ENCODE measurements around the gene SNRNP25.

Gene SNRNP25

DNA sequence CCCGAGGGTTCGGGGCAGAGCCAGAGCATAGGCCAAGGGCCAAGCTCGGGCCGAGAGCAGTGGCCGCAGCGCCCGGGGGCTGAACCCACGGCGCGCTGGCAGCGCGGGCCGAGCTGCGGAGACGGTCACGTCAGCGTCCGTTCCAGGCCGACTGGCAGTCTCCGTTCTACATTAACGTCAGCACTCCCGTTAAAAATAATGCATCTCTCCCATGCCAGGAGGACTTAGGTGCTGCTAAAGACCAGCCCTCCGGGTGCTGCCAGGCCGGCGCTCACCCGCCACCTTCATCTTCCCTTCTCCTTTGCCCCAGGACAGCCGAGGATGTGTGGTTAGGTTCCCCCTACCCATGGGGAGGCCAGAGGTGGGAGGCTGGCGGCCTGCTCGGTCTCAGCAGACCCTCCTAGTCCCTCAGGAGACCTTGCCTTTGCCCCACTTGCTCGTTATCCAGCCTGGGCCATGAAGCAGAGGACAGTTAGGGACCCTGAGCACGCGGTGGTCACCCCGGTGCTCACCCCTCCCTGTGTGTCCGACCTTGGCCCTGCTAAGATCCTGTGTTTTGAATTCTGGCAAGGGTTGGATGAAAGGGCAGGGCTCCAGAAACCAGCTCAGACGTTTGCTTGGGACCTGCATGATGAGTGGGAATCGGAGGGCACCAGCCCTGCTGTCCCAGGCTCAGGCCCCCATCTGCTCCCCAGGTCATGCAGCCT lies 25.0 kb downstream of the SNRNP25 start:
- DNase-seq (ENCODE audit: low read depth) = no peak

DNA sequence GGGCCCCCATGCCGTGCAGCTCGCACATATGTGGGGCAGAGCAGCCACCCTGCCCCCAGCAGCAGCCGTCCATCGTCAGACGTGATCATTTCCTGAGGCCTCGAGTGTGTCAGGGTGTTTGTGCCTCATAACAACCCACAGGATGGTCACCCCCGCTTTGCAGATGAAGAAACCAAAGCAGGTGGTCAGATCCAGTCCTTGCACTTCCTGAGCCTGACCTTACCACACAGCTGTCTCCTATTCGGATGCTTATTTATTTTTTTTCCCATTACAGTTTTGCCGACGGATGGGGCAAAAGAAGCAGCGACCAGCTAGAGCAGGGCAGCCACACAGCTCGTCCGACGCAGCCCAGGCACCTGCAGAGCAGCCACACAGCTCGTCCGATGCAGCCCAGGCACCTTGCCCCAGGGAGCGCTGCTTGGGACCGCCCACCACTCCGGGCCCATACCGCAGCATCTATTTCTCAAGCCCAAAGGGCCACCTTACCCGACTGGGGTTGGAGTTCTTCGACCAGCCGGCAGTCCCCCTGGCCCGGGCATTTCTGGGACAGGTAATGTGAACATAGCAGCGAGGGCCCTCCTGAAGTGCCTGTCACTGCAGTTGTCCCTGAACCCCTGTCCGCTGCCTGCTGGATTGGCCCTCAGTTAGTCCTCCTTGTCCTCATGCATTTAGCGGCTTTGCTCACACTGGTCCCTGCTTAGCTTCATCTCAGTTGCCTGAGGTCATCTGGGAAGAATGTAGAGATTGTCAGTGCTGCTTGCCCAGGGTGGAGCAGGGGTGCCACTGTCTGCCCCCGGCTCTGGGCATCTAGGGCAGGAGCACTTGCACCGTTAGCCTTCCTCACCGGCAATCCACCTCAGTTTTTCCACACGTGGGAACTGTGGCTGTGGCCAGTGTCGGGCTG lies 25.8 kb downstream of the SNRNP25 start:
- no peak for DNase-seq (ENCODE audit: low read depth)

DNA sequence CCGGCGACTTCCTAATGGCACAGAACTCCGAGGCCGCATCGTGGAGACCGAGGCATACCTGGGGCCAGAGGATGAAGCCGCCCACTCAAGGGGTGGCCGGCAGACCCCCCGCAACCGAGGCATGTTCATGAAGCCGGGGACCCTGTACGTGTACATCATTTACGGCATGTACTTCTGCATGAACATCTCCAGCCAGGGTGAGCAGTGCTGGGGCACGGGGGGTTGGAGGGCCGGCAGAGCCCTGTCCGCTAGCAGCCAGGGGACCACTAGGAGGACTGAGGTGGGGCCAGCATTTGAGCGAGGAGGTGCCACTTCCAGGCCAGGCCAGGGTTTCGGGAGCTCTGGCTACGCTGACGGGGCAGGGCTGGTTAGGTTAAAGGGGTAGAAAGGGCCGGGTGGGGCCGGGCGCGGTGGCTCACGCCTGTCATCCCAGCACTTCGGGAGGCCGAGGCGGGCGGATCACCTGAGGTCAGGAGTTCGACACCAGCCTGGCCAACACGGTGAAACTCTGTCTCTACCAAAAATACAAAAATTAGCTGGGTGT lies 29.5 kb downstream of the SNRNP25 start:
- no peak for DNase-seq (ENCODE audit: low read depth)

DNA sequence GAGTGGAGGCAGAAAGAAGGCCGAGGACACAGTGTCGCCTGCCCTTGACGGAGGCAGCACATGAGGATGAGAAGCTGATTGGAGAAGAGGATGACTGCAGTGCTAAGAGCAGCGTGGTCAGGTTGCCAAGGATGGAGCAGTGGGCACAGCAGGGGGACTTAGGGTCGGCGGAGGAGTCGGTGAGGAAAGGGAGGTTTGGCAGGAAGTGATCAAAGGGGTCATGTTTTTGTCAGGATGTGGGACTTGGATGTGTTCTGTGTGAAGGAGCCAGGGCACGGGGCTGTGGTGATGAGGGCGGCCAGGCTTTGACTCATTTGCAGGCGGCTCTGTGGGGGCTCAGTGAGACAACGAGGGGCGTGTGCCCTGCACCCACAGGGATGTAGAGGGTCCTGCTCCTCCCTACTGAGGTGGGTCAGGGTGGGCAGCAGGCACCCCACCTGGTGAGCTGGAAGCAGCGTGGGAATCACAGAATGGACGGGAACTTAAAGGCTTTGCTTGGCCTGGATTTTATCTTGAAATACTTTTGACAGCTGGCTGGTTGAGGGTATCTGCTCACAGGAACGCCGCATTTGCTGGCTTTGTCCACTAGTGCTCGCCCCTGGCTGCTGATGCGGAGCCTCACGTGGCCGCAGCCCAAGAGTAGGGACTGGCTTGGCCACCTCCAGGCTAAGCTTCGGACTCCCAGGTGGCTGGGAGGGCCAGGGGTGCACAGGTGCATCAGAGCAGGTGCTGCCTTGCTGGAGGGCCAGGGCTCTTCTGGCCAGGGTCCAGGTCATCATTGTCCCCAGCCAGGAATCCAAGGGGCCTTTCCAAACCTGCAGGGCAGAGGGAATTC lies 30.4 kb downstream of the SNRNP25 start:
- DNase-seq (ENCODE audit: low read depth) = no peak

DNA sequence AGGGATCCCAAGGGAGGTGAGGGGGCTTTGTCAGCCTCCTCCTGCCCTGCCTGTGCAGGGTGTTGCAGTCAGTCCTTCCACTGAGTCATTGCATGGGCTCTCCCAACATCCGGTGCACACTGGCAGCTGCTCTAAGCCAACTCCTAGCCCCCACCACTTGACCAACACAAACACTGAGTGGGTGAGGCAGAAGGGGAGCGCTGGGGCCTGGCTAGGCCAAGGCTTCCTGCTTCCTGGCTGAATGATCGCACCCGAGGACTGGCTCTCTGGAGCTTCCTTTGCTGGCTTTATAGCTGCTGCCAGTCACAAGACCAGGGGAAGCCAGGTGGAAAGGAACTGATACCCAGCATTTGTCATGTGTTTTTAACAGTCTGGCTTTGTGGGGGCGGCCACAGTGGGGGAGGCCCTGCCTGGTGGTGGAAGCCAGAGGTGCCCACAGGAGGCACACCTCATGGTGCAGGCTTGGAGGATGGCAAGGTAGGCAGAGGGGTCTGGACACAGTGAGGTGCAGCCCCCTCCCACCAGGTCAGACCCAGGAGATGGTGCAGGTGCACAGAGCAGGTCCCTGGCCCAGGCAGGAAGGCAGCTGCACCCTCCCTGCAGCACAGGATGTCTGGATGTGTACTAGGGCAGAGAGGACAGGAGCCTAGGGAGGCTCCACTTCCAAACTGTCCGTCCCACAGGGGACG lies 31.2 kb downstream of the SNRNP25 start:
- DNase-seq (ENCODE audit: low read depth) = peak; percentile 46

DNA sequence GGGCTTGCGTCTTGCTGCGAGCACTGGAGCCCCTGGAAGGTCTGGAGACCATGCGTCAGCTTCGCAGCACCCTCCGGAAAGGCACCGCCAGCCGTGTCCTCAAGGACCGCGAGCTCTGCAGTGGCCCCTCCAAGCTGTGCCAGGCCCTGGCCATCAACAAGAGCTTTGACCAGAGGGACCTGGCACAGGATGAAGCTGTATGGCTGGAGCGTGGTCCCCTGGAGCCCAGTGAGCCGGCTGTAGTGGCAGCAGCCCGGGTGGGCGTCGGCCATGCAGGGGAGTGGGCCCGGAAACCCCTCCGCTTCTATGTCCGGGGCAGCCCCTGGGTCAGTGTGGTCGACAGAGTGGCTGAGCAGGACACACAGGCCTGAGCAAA lies 31.8 kb downstream of the SNRNP25 start:
- DNase-seq (ENCODE audit: low read depth) = no peak

DNA sequence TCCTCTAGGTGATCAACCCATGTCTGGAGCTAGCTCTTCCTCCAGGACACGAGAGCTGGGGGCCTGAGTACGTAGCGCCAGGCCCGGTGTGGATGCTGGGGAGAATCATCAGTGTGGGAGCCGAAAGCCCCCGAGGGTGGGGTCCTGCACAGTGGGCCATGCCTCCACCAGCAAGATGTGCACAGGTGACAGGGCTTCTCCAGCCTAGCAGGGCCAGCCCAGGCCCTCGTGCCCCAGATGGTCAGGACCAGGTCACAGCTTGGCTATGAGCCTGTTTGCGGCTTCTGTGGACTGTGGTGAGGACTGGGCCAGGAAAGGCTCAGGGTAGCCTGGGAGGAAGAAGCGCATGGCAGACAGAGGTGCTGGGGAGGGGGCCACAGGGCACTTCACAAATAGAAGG lies 32.2 kb downstream of the SNRNP25 start:
- DNase-seq (ENCODE audit: low read depth) = no peak

DNA sequence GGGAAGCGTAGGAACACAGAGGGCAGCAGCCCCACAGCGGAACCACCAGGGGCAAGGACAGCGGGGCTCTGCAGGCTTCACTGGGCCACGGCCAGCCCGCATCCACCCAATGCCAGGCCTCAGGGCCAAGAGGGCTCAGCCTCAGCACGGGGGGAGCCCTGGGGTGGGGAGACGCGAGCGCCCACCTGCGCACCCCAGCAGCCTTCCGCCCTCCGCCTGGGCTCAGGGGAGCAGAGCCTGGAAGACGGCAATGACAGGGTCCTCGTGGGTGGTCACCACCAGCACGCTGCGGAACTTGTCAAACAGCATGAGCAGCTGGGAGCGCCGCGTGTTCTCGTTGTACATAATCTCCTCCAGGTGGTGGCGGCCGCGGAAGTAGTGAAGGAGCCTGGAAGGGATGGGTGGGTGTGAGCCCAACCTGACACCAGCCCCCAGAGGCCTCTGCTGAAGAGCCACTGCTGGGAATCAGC lies 32.9 kb downstream of the SNRNP25 start:
- no peak for DNase-seq (ENCODE audit: low read depth)

DNA sequence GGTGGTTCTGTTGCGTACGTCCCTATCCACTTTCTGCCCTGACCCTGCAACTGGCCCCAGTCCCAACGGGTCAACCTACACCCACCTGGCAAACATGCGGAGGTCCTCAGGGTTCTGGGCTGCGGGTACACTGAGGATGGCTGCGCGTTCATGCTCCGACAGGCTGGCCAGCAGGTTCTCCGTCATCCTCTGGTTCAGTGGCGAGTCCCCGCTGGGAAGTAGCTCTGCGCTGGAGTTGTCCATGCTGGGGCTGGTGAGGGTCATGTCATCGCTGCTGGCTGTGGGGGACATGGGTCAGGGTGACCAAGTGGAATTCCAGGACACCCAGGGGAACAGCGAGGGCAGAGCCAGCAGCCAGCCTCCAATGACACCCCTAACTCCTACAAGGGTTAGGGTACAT lies 35.0 kb downstream of the SNRNP25 start:
- no peak for DNase-seq (ENCODE audit: low read depth)

DNA sequence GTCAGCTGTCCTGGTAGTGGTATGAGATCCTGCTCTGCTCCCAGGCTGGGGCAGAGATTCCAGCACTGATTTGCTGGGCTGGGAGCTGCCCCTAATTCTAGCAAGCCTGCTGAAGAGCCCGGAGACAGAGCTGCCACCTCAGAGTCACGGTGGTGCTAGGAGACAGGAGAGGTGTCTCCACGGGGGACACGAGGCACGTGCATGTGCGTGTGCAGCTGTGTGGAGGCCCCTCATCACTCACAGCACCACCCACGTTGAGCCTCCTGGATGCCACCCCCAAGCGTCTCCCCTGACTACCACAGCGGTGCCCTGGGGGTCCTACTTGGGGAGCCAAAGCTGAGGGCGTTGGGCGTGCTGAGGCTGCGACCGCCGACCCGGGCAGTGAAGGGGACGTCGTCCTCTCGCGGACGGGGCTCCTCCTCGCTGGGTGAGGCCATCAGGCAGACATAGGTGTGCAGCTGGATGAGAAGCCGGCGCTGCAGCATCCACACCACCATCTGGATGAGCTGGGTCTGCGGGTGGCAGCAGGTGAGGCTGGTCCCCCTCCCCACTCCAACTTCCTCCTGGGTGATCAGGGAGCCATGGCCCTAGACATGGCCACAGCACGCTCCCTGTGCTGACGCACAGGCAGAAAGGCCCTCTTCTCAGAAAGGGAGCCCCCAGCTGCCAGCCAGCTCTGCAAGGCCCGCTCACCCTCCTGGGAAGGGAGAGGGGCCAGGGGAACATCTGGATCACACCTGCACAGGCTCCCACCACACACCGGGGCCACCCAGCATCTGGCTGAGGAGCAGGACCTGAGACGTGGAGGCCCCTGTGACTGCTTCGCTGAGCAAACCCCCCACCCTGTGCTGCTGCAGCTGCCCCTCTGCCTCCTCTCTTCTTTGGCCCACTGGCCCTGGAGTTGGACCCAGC lies 36.0 kb downstream of the SNRNP25 start:
- DNase-seq (ENCODE audit: low read depth) = no peak

DNA sequence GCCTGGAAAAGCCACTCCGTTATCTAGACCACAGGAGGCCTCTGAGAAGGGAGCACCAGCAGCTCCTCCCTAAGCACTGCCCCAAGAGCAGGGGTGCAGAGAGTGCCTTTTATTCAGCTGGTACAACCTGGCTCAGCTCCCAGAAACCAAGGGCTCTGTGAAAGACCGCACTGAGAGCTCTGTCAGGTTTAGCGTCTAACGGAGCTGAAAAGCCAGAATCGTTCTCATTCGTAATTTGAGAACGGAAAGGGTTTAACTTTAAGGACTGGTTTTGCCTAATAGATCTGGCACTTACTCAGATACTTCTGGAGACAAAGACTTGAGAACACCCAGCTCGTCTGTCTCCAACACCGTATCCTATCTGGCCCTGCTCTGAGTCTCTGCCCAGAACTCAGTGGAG lies 37.9 kb downstream of the SNRNP25 start:
- no peak for DNase-seq (ENCODE audit: low read depth)

DNA sequence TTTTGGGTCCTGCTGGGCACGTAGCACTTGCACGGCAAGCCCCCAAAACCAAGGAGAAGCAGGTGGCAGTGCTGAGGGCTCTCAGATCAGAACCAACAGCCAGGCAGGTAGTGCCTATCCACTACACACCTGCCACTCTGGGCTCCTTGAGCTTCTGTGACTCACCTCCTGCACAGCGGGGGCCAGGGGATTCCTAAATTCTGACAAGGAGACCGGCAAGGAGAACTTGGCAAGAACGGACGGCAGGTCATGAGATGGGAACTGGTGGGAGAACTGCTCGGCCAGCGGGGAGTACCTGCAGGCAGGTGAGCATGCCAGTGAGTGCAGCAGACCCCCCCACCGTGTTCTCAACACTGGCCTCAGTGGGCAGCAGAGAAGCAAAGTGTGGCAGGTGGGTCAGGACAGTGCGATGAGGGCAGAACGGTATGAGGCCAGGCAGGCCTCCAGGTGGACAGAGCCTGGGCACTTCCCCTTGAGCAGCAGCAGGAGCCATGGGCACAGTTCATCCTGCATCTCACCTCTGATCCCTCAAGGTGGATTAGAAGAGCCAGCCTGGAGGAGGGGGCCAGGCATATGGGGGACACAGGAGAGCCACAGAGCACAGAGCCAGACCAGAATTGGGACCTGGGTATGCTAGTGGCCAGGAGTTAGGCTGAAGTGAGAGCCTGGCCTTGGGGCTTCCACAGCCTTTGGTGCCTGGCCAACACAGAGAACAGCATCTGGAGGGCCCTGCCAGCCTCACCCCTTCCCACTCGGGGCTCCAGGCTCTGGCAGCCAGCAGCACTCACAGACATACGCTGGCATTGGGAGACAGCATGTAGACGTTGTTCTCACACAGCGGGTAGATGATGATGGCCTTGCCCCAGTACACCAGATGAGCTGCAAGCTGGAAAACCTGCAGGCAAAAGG lies 39.1 kb downstream of the SNRNP25 start:
- DNase-seq (ENCODE audit: low read depth) = no peak

DNA sequence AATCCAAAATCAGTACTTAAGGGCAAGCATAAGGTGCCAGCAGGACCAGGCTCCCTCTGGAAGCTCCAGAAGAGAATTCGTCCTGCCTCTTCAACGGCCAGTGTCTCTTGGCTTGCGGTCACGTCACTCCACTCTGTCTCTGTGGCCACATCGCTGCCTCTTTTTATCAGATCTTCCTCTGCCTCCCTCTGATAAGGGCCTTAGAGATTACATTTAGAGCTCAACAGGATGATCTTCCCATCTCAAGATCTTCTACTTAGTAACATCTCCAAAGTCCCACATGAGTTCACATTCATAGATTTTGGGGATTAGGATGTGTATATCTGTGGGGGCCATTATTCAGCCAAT lies 41.3 kb downstream of the SNRNP25 start:
- DNase-seq (ENCODE audit: low read depth) = no peak

DNA sequence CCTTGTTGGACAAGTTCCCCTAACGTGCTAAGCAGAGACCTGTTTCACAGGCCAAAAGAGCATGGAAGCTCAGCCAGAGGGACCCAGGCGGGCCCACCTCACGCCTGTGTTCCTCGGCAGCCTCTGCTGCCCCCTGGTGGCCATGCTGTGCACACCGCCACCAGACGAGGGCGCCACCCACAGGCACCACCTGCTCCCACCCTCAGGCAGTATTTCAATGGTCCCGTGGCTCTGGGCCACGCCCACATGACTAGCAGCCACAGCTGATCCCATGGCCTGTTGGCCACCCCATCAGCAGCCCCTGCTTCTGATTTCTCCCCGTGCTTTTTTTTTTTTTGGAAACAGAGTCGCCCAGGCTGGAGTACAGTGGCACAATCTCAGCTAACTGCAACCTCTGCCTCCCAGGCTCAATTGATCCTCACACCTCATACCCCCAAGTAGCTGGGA lies 43.3 kb downstream of the SNRNP25 start:
- peak; percentile 79 for DNase-seq (ENCODE audit: low read depth)

DNA sequence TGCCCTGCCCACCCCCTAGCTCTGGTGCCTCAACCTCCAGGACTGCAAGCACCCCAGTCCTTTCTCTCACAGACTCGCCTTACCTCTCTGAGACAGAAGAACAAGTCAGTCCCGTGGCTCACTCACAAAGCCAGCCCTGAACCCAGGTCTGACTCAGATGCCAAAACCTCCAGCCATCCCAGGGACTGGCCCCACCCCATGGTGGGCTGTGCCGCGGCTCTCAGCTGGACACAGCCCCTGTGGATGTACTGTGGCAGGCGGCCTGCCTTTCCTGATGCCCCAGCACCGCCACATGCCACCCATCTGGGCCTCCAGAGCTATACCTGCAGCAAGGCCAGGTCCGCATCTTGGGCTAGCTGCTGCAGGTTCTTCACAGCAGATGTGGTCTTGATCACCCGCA lies 44.2 kb downstream of the SNRNP25 start:
- DNase-seq (ENCODE audit: low read depth) = no peak

DNA sequence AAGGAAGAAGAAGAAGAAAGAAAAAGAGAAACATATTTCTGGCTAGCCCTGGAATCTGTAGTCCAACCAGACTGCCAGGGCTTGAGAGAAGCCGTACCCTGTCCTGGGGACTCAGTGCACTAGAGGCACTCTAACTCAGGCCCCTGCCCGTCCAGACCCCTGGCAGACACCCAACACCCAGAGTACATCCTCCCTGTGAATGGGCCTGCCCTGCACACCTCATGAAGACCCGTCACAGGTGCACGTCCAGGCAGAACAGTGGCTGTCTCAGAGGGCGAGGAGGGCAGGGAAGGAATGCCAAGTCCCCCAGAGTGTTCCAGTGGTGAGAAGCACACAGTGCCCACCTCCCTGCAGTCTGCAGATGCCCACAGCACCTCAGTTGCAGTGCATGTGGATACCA lies 47.4 kb downstream of the SNRNP25 start:
- no peak for DNase-seq (ENCODE audit: low read depth)

DNA sequence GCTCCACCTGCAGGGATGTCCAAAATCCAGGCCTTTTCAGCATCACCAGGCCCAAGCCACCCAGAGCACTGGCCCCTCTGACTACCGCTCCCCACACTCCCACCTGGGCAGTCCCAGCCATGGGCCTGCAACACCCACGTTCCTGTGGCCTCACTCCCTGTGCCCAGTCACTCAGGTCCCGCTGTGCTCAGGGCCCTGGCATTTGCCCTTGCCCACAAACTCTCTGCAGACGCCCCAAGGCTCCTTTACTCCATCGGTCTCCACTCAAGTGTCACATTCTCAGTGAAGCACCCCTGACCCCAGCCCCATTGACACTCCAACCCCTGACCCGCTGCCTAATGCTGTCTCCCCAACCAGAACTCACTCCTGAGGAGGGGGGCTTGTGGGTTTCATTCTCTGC lies 48.0 kb downstream of the SNRNP25 start:
- DNase-seq (ENCODE audit: low read depth) = no peak

DNA sequence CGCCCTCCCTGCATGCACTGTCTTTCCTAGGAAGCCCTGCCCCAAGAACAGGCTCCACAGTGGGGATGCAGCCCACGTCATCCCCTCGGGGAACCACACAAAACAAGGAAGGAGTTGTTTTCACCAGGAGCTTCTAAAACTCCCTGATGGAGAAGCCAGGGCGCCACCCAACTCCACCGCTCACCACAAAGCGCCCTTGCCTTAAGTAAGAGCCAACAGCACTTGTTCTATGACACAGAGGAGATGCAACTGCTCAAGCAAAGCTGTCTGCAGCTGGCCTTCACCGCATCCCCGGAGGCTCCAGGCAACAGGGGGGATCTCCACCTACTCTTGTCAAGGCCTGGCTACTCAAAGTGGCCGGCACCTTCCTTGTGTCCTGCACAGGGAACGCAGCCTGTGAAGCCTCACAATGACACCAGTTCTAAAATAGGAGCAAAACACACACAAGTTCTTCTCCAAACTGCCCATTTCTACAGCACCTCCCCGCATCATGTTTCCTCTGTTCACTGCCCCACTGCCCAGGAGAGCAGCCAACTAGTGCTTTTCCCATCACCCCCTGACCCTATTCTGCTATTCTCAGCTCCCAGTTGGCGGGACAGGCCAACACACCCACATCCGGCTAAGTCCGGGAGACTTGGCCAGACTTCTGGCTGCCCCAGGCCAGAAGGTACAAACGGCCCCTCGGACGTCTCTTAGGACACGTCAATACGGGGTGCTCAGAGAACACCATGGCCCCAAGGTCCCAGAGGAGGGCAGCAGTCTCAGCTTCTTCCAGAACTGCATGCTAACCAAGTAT lies 48.6 kb downstream of the SNRNP25 start:
- DNase-seq (ENCODE audit: low read depth) = no peak

DNA sequence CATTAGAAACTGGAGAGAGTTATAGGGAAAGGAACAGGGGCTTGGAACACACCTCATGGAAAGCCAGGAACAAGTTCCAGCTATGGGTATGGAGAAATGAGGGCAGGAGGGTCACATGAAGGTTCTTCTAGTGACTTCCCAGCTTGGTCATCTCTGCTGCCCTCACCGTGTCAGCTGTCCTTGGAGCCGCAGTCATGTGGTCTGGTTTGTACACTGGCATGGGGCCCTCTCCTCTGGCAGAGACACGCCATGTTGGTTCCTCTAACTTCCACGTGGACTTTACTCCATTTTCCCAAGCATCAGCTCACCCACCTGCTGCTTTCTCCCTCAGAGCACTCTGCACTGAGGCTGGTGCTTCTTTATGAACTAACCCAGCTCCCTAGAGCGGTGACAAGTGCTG lies 50.7 kb downstream of the SNRNP25 start:
- no peak for DNase-seq (ENCODE audit: low read depth)

Measured in stimulated activated CD8-positive, alpha-beta memory T cell treated with anti-CD3 and anti-CD28 coated beads, Interleukin-12 subunit alpha, Interleukin-12 subunit beta, amount 100 ng/mL, for 4 hours (primary cell).